ENCODE measurements around the gene SPTLC2.

SPTLC2 gene

GRCh38 chr14:77603654-77604255 is 12.7 kb downstream of the SPTLC2 start:
- no peaks in the 10 kb centered on the region for H3K27me3 ChIP-seq (ENCODE audit: control insufficient read depth in 3 of 3, insufficient read depth in 3 of 3, low read depth in 1 of 3, low read length in 3 of 3)
- no peak overlapping the region for H2AK5ac ChIP-seq (ENCODE audit: low read depth, low read length)
- no peak overlapping the region for H2BK12ac ChIP-seq (ENCODE audit: low read length)
- no peak overlapping the region for H3K4ac ChIP-seq (ENCODE audit: low read length)
- H4K91ac ChIP-seq (ENCODE audit: low read depth, low read length, poor library complexity): no peak overlapping the region
- H3K23ac ChIP-seq (ENCODE audit: low read depth, low read length, poor library complexity): no peak overlapping the region
- peaks cover 0 to 2% of the 10 kb centered on the region in 2 donors for H3K9me3 ChIP-seq (replicated peaks in 1 of 2; ENCODE audit: control insufficient read depth in 2 of 2, insufficient read depth in 1 of 2, low read depth in 1 of 2, low read length in 2 of 2)
- no peak overlapping the region for H3K9ac ChIP-seq (ENCODE audit: low read depth, low read length, poor library complexity)
- H4K8ac ChIP-seq (ENCODE audit: low read depth, low read length): no peak overlapping the region
- H2BK120ac ChIP-seq (ENCODE audit: low read depth, low read length): no peak overlapping the region
- WGBS, 2 donors (ENCODE audit: extremely low coverage in 2 of 2, insufficient read length in 2 of 2, insufficient replicate concordance in 1 of 2): no CpG with 5 or more reads among the region's 8 CpGs
- no peak for DNase-seq (ENCODE audit: low spot score)
- no peak overlapping the region for H3K4me3 ChIP-seq (ENCODE audit: low read length in 2 of 2)
- H3K36me3 ChIP-seq (replicated peaks in 1 of 2; ENCODE audit: control insufficient read depth in 2 of 2, insufficient read depth in 2 of 2, low read length in 2 of 2): no peaks in the 10 kb centered on the region
- no peak overlapping the region for H3K4me2 ChIP-seq (ENCODE audit: insufficient read depth, low read length, poor library complexity, severe bottlenecking)
- H3K18ac ChIP-seq (ENCODE audit: low read length): no peak overlapping the region
- H2BK15ac ChIP-seq (ENCODE audit: low read length): no peak overlapping the region
- no peak overlapping the region for H3K14ac ChIP-seq (ENCODE audit: low read length)
- H2AFZ ChIP-seq (ENCODE audit: low read length): no peak overlapping the region
- no peak overlapping the region for H3K27ac ChIP-seq (replicated peaks; ENCODE audit: low read length)
- H3K79me1 ChIP-seq (ENCODE audit: low read depth, low read length): no peaks in the 10 kb centered on the region
- peaks cover 0 to 5% of the 10 kb centered on the region in 2 donors for H3K4me1 ChIP-seq (ENCODE audit: control insufficient read depth in 2 of 2, insufficient read depth in 1 of 2, low read depth in 1 of 2, low read length in 2 of 2)
- no peak overlapping the region for H2BK5ac ChIP-seq (ENCODE audit: low read length)

GRCh38 chr14:77603031-77603430 is 13.4 kb downstream of the SPTLC2 start:
- H2BK15ac ChIP-seq (ENCODE audit: low read length): no peak overlapping the region
- H3K14ac ChIP-seq (ENCODE audit: low read length): no peak overlapping the region
- H4K91ac ChIP-seq (ENCODE audit: low read depth, low read length, poor library complexity): no peak overlapping the region
- no peak overlapping the region for H4K8ac ChIP-seq (ENCODE audit: low read depth, low read length)
- no peak overlapping the region for H2AFZ ChIP-seq (ENCODE audit: low read length)
- no peak overlapping the region for H2BK5ac ChIP-seq (ENCODE audit: low read length)
- H3K36me3 ChIP-seq (replicated peaks in 1 of 2; ENCODE audit: control insufficient read depth in 2 of 2, insufficient read depth in 2 of 2, low read length in 2 of 2): no peaks in the 10 kb centered on the region
- no peak for DNase-seq (ENCODE audit: low spot score)
- H2BK120ac ChIP-seq (ENCODE audit: low read depth, low read length): no peak overlapping the region
- H2AK5ac ChIP-seq (ENCODE audit: low read depth, low read length): no peak overlapping the region
- peaks cover 0 to 2% of the 10 kb centered on the region in 2 donors for H3K9me3 ChIP-seq (replicated peaks in 1 of 2; ENCODE audit: control insufficient read depth in 2 of 2, insufficient read depth in 1 of 2, low read depth in 1 of 2, low read length in 2 of 2)
- no peak overlapping the region for H3K18ac ChIP-seq (ENCODE audit: low read length)
- no peak overlapping the region for H2BK12ac ChIP-seq (ENCODE audit: low read length)
- H3K79me1 ChIP-seq (ENCODE audit: low read depth, low read length): peaks cover 1% of the 10 kb centered on the region
- no peak overlapping the region for H3K23ac ChIP-seq (ENCODE audit: low read depth, low read length, poor library complexity)
- H3K4me1 ChIP-seq (ENCODE audit: control insufficient read depth in 2 of 2, insufficient read depth in 1 of 2, low read depth in 1 of 2, low read length in 2 of 2): peaks cover 0 to 5% of the 10 kb centered on the region in 2 donors
- H3K4ac ChIP-seq (ENCODE audit: low read length): no peak overlapping the region
- H3K27ac ChIP-seq (replicated peaks; ENCODE audit: low read length): no peak overlapping the region
- H3K4me3 ChIP-seq (ENCODE audit: low read length in 2 of 2): no peak overlapping the region
- H3K27me3 ChIP-seq (ENCODE audit: control insufficient read depth in 3 of 3, insufficient read depth in 3 of 3, low read depth in 1 of 3, low read length in 3 of 3): no peaks in the 10 kb centered on the region
- no peak overlapping the region for H3K4me2 ChIP-seq (ENCODE audit: insufficient read depth, low read length, poor library complexity, severe bottlenecking)
- no peak overlapping the region for H3K9ac ChIP-seq (ENCODE audit: low read depth, low read length, poor library complexity)
- WGBS, 2 donors (ENCODE audit: extremely low coverage in 2 of 2, insufficient read length in 2 of 2, insufficient replicate concordance in 1 of 2): no CpG with 5 or more reads among the region's 1 CpG

DNA sequence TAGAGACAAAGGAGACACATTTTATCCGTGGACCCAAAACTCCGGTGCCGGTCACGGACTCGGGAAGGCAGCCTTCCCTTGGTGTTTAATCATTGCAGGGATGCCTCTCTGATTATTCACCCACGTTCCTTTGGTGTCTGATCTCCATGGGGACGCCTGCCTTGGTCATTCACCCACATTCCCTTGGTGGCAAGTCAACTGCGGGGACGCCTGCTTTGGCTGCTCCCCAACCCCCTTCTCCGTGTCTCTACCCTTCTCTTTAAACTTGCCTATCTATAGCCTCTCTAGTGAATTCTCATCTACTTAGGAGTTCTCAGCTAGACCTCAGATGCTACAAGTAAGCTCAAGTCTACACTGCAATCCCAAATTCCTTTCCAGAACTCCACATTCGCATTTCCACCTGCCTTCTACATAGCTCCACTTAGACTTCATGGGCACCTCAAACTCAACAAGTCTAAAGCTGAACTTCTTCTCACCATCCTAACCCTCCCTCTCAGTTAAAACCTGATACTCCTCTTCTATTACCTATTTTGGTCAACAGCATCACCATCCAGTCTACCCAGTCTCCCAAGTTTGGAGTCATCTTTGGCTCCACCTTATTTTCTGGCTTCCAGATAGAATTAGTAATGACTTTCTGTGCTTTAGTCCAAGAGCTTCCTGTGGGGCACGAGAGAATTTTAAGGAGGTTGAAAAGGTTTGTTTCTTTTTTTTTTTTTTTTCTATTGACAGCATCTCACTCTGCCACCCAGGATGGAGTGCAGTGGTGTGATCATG is 14.4 kb downstream of the SPTLC2 start:
- H3K4me1 ChIP-seq (ENCODE audit: control insufficient read depth in 2 of 2, insufficient read depth in 1 of 2, low read depth in 1 of 2, low read length in 2 of 2): no peaks in the 10 kb centered on the region
- H3K36me3 ChIP-seq (replicated peaks in 1 of 2; ENCODE audit: control insufficient read depth in 2 of 2, insufficient read depth in 2 of 2, low read length in 2 of 2): peaks cover 0 to 3% of the 10 kb centered on the region in 2 donors
- no peak overlapping the region for H2AFZ ChIP-seq (ENCODE audit: low read length)
- no peak overlapping the region for H3K4me2 ChIP-seq (ENCODE audit: insufficient read depth, low read length, poor library complexity, severe bottlenecking)
- no peak overlapping the region for H3K9ac ChIP-seq (ENCODE audit: low read depth, low read length, poor library complexity)
- no peak overlapping the region for H2BK120ac ChIP-seq (ENCODE audit: low read depth, low read length)
- no peak overlapping the region for H2BK5ac ChIP-seq (ENCODE audit: low read length)
- no peak overlapping the region for H2BK12ac ChIP-seq (ENCODE audit: low read length)
- no peak overlapping the region for H3K27ac ChIP-seq (replicated peaks; ENCODE audit: low read length)
- H2BK15ac ChIP-seq (ENCODE audit: low read length): no peak overlapping the region
- WGBS, 2 donors (ENCODE audit: extremely low coverage in 2 of 2, insufficient read length in 2 of 2, insufficient replicate concordance in 1 of 2): no CpG with 5 or more reads among the region's 12 CpGs
- peaks cover 0 to 2% of the 10 kb centered on the region in 2 donors for H3K9me3 ChIP-seq (replicated peaks in 1 of 2; ENCODE audit: control insufficient read depth in 2 of 2, insufficient read depth in 1 of 2, low read depth in 1 of 2, low read length in 2 of 2)
- no peak overlapping the region for H2AK5ac ChIP-seq (ENCODE audit: low read depth, low read length)
- no peak overlapping the region for H3K23ac ChIP-seq (ENCODE audit: low read depth, low read length, poor library complexity)
- H3K14ac ChIP-seq (ENCODE audit: low read length): no peak overlapping the region
- H3K4ac ChIP-seq (ENCODE audit: low read length): no peak overlapping the region
- H3K18ac ChIP-seq (ENCODE audit: low read length): no peak overlapping the region
- no peaks in the 10 kb centered on the region for H3K27me3 ChIP-seq (ENCODE audit: control insufficient read depth in 3 of 3, insufficient read depth in 3 of 3, low read depth in 1 of 3, low read length in 3 of 3)
- no peak for DNase-seq (ENCODE audit: low spot score)
- no peak overlapping the region for H3K4me3 ChIP-seq (ENCODE audit: low read length in 2 of 2)
- no peak overlapping the region for H4K91ac ChIP-seq (ENCODE audit: low read depth, low read length, poor library complexity)
- H4K8ac ChIP-seq (ENCODE audit: low read depth, low read length): no peak overlapping the region
- peaks cover 1% of the 10 kb centered on the region for H3K79me1 ChIP-seq (ENCODE audit: low read depth, low read length)

DNA sequence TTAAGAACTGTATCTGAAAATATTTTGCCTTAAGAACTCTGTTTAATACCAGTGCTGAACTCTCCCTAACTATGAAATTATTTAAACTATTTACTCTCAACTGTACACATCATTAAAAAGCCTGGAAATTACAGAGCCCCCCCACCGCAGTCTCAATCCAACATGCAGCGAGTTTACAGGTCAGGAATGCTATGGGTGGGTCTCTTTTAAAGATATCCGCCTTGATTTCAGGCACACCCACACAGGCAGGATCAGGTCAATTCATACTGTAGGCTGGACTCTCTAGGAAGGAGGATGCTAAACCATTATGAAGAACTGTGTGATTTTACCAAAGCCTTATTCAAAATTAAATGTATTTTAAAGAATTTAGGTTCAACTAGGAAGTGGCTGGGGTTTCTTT is 16.5 kb downstream of the SPTLC2 start:
- H3K4me1 ChIP-seq (ENCODE audit: control insufficient read depth in 2 of 2, insufficient read depth in 1 of 2, low read depth in 1 of 2, low read length in 2 of 2): no peaks in the 10 kb centered on the region
- H3K14ac ChIP-seq (ENCODE audit: low read length): no peak overlapping the region
- H2BK12ac ChIP-seq (ENCODE audit: low read length): no peak overlapping the region
- no peak overlapping the region for H3K9ac ChIP-seq (ENCODE audit: low read depth, low read length, poor library complexity)
- H2AK5ac ChIP-seq (ENCODE audit: low read depth, low read length): no peak overlapping the region
- no peak overlapping the region for H2BK15ac ChIP-seq (ENCODE audit: low read length)
- H3K27ac ChIP-seq (replicated peaks; ENCODE audit: low read length): no peak overlapping the region
- no peak overlapping the region for H4K91ac ChIP-seq (ENCODE audit: low read depth, low read length, poor library complexity)
- H2BK5ac ChIP-seq (ENCODE audit: low read length): no peak overlapping the region
- H3K27me3 ChIP-seq (ENCODE audit: control insufficient read depth in 3 of 3, insufficient read depth in 3 of 3, low read depth in 1 of 3, low read length in 3 of 3): no peaks in the 10 kb centered on the region
- H2BK120ac ChIP-seq (ENCODE audit: low read depth, low read length): no peak overlapping the region
- H3K4me3 ChIP-seq (ENCODE audit: low read length in 2 of 2): no peak overlapping the region
- H3K23ac ChIP-seq (ENCODE audit: low read depth, low read length, poor library complexity): no peak overlapping the region
- no peak overlapping the region for H3K18ac ChIP-seq (ENCODE audit: low read length)
- no peak overlapping the region for H3K4ac ChIP-seq (ENCODE audit: low read length)
- H3K9me3 ChIP-seq (replicated peaks in 1 of 2; ENCODE audit: control insufficient read depth in 2 of 2, insufficient read depth in 1 of 2, low read depth in 1 of 2, low read length in 2 of 2): peaks cover 0 to 2% of the 10 kb centered on the region in 2 donors
- no peak overlapping the region for H2AFZ ChIP-seq (ENCODE audit: low read length)
- no CpG with 5 or more reads among the region's 3 CpGs for WGBS, 2 donors (ENCODE audit: extremely low coverage in 2 of 2, insufficient read length in 2 of 2, insufficient replicate concordance in 1 of 2)
- no peak overlapping the region for H3K4me2 ChIP-seq (ENCODE audit: insufficient read depth, low read length, poor library complexity, severe bottlenecking)
- DNase-seq (ENCODE audit: low spot score): no peak
- no peak overlapping the region for H4K8ac ChIP-seq (ENCODE audit: low read depth, low read length)
- peaks cover 1% of the 10 kb centered on the region for H3K79me1 ChIP-seq (ENCODE audit: low read depth, low read length)
- H3K36me3 ChIP-seq (replicated peaks in 1 of 2; ENCODE audit: control insufficient read depth in 2 of 2, insufficient read depth in 2 of 2, low read length in 2 of 2): peaks cover 0 to 18% of the 10 kb centered on the region in 2 donors

Measured in neuronal stem cell (in vitro differentiated cells).